GM18870 (cell line): ENCODE data around the gene HMGCS1.
"Not testable (repeated sequence)": the region's sequence is repeated elsewhere in the genome, so short reads cannot be mapped to it uniquely, and the experiment has no call there.

ENCODE experiments used
- ATAC-seq: cut with Tn5 transposase; IDR thresholded peaks from one replicate; pipeline ENCODE4 v1.9.1; 2021; ENCODE audit warnings: moderate library complexity; ENCODE audit not compliant: unreplicated experiment

HMGCS1 gene

DNA sequence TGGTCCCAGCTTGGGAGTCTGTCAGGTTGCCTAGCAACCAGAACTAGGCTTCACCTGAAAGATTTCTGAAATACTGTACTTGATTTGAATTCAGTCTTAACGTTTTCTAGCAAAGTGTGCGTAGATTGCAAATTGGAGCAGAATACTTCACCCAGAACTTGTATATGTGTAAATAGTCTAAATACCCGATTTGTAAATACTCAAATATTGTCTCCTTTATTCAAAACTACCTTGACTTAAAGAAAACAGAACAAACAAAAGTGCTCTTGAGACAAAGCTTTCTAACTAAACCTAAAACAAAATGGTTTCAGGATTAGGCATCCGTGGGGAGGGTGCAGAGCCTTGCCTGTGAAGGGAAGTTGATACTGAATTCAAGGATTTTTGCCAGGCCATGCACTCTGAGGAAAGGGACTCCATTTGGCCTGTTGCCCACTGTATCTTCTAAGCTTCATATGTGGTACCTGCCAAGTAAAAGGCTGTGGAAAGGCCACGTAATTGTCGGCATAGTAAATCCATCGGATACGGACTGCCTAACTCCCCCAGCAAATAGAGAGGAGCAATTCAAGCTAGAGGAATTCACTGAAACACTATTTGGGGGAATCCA is 744 bp upstream of the HMGCS1 start:
- ATAC-seq: no peak

DNA sequence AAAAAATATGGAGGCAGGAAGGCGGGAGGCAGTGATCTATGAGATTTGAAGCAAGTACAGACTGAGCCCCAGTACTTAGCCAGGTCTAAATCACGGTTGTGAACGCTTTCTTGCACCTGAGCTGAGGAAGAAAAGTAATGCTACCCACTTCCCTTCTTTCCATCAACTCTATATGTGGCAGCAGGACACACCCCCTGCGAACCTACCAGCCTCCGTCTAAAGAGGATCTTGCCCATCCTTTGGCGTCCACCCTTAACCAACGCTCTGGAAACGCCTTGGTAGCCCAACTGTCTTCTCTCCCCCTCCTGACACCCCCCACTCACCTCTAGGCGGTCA is 545 bp downstream of the HMGCS1 start:
- ATAC-seq: peak; percentile 2

DNA sequence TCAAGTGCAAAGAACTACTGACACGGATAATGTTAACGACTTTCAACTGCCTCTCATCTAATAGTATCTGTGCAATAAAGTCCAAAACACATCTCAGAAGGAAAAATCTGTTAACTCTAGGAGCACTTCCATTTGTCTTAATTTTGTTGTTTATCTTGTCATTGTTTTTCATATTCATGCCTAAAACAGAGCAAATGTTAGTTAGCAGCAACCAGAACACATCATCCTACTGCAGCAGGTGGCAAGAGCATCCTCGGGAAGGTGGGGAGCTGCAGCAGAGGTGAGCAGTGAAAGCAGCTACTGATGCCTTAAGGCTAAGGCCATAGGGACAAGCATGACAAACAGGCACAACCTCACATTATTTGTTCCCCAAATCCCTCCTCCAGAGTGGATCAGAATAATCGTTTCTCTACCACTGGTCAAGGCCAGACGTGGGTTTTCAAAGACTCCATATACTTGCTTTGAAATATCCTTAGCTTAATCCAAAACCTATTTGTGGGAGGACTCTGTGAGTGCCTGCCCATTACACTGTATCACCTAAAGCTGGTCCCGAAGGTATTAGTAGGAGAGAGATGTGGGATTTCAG is 1.0 kb downstream of the HMGCS1 start:
- no peak for ATAC-seq

DNA sequence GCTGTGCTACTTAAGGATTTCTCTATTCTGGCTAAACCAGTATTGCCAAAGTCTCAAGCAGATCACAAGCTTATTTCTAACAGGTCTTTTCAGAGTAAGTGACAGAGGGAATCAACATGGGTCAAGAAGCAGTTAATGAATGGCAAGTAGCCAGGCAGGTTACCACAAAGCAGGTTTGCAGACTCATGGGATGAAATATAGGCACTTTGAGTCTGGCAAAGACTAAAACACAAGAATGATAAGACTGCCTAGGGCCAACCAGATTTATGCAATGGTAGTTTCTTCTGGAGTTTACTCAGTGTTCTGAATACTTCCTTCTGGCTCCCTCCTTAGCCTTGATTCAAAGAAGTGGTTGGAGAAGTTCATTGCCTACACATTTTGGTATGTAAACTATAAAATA is 3.6 kb downstream of the HMGCS1 start:
- no peak for ATAC-seq

DNA sequence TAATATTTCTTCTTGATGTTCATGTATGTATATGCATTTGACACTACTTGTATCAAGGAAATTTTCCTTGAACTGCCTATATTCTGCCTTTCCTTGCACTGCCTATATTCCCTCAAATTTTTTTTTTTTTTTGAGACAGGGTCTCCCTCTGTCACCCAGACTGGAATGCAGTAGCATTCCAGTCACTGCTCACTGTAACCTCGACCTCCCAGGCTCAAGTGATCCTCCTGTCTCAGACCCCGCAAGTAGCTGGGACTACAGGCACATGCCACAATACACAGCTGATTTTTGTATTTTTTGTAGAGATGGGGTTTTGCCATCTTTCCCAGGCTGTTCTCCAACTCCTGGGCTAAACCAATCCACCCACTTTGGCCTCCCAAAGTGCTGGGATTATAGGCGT is 4.1 kb downstream of the HMGCS1 start:
- ATAC-seq: no peak

DNA sequence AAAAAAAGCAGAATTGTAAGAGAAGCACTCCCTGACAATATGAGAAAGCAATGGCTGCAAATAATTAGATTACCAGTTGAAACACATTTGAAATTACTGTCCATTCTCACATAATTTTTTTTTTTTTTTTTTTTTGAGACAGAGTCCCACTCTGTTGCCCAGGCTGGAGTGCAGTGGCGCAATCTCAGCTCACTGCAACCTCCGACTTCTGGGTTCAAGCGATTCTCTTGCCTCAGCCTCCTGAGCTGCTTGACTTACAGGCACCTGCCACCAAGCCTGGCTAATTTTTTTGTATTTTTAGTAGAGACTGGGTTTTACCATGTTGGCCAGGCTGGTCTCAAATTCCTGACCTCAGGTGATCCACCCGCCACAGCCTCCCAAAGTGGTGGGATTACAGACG is 6.3 kb downstream of the HMGCS1 start:
- not testable (repeated sequence) for ATAC-seq

DNA sequence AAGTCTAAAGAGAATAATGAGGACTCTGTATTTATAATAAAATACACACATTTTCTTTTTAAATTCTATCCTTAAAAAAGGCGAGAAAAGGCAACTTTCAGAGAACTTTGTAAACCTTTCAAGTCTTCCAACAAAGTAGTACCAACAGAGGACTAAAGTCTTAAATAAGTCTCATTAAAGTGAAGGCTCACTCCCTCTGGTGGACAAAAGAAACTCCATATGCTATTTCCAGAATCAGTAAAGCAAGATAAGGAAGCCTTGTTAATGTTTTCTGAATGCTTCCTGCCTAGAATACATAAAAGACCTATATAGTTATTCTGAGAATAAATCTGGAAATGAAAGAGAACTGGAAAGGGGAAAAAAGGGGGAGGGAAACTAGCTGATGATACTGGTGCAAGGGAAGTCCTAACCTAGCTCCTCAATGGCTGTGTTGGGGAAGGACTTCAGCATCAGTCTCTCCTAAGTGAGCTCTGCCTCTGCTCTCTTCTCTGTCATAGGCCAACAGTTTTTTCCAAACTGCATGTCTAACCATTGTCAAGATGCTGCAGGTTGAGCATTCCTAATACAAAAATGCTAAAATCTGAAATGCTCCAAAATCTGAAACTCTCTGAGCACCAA is 7.2 kb downstream of the HMGCS1 start:
- ATAC-seq: peak; percentile 46

DNA sequence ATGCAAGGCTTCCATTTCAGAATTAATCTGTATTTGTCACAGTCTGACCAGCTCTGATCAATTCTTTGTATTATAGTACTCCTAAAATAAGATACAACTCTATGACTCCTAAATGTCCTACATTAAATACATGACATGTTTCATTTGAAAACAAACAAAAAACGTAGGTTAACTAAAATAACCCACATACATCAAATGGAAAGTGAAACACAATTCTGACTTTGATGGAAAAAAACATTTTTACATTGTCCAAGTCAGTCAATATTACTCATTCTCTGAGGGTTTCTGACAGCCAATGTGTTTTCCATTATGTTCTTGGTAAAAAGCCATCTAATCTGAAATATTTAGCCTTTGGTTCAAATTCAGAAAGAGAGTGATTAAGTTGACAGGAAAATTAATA is 8.7 kb downstream of the HMGCS1 start:
- ATAC-seq: peak; percentile 66

DNA sequence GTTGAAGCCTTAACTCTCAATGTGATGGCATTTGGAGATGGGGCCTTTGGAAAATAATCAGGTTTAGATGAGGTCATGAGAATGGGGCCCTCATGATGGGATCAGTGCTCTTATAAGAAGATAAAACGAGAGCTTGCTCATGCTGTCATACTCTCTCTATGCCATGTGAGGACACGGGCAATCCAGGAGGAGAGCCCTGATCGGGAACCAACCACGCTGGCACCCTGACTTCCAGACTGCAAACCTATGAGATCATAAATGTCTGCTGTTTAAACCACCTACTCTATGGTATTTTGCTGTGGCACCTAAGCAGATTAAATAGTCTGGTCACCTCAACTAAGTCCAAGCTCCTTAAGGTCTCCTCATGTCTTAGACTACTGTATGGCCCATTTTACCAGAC is 10.0 kb downstream of the HMGCS1 start:
- no peak for ATAC-seq

DNA sequence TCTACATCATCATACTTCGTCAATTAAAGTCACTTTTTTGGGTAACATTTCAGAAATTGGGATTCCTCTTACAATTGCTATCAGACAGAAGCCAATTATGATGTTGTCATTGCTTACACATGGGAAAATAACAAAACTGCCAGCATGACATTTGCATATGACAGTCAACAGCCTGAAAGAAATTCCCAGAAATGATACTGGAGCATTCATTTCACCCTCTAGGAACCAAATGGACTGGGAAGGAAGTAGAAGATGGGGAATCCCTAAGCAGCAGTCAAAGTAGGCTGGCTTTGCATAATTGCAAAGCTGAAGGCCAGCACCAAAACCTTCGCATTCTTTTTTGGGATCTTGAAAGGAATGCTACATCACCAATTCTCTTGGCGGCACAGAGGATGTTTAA is 10.7 kb downstream of the HMGCS1 start:
- ATAC-seq: no peak

DNA sequence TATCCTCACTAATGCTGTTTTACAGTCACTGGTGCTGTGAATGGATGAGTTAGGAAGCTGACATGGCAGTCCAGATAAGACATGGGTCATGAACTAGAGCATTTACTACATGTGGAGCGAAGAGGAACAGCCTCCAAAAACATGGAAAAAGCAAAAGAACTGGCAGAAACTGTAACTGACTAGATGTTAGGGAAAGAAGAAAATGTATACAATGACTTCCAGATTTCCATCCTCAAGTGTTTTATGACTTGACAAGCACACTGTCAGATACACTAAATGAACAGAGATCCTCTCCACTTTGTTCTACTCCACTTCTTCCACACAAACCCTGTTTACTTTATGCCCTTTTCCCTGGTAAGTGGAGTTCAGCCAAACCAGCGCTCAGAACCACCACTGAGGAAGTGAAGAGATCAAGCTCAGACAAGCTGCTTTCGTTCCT is 11.5 kb downstream of the HMGCS1 start:
- no peak for ATAC-seq

DNA sequence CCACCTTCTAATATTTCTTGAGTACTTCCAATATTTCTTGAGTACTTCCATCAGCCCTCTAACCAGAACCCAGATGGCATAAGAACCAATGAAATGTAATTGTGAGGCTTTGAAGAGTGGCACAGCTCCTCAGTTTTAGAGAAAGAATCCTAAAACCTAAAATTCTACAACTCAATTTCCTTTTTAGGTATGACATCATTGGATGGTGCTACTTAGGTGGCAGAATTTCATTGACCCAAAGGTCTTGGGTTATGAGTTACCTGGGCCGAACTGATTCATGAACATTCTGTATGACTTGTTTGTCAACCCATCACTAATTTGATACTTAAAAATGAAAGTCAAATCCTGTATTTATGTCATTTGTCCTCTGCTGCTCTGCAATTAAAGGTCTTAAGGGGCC is 13.1 kb downstream of the HMGCS1 start:
- ATAC-seq: no peak

DNA sequence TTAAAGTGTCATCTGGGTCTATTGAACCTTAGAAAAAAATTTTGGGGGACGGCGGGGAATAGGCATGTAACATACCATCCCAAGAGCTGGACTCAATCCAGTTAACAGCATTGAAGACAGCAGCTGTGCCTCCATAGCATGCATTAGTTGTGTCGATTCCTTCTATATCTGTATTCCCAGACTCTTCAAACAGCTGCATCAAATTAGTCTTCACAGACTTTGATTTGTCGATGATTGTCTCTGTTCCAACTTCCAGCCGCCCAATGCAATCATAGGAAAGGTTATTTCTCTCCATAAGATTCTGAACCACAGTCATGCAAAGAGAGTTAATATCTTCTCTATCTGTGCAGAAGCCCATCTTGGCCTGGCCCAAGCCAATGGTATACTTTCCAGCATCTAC is 14.8 kb downstream of the HMGCS1 start:
- ATAC-seq: no peak

DNA sequence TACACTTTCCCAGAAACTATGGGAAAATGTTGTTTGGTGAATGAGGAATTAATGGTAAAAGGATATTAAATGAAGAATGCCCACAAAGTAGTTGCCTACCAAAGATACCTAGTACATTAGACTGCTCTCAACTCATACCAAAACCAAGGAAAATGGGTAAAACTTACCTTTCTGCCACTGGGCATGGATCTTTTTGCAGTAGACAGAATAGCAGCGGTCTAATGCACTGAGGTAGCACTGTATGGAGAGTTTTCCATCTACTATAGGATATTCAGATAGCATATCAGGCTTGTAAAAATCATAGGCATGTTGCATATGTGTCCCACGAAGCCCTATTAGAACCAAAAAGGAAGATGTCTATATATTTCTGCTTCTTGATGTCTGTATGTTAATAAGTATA is 16.4 kb downstream of the HMGCS1 start:
- ATAC-seq: no peak

DNA sequence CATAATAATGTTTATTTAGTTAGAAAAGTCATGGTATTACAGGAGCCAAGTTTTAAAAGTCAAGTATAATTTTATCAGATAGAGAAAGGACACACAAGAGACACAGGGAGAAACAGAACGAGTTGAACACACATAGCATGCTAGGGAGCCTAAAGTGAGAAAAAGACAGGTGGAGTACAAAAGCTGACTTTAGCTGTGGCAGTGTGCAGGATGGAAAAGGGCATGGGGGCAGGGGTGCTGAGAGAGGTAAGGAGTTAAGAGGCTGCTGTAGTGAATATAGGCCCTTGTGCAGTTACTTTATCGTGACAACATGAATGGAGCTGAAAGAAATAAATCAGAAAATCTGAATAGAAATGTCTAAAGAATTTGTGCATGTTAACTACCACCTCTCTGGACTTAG is 18.0 kb downstream of the HMGCS1 start:
- no peak for ATAC-seq

DNA sequence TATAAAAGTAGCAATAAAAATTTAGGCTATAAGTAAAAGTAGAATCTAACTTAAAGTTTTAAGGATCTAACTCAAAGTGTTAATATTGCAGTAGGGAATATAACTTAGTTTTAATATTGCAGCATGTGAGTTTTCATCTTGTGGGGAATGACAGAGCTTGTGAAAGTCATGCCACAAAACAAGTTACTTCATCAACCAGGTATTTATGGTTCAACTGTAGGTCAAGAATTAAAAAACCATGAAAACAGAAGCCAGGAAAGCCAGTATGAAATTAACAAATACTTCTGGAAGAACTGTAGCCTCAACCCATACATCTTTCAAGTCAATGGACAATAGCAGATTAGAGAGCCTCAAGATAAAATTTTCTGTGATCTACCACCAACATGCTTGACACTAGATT is 19.0 kb downstream of the HMGCS1 start:
- ATAC-seq: no peak

DNA sequence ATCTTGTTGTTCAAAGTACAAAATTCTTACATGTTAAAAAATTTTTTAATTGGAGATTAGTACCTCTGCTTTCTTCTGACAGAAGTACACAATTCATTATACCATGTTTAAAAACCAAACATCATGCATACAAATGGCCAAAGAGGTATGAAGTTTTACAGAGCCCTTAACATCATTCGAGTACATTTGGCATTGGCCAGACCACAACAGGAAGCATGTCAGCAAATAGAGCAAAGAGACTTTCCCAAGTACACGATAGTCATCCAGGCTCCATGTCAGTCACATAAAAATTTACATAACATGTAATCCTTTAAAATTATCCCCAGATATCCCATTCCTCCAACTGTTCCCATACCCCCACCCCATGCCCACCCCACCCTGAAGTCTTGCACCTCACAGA is 22.5 kb downstream of the HMGCS1 start:
- ATAC-seq: no peak

DNA sequence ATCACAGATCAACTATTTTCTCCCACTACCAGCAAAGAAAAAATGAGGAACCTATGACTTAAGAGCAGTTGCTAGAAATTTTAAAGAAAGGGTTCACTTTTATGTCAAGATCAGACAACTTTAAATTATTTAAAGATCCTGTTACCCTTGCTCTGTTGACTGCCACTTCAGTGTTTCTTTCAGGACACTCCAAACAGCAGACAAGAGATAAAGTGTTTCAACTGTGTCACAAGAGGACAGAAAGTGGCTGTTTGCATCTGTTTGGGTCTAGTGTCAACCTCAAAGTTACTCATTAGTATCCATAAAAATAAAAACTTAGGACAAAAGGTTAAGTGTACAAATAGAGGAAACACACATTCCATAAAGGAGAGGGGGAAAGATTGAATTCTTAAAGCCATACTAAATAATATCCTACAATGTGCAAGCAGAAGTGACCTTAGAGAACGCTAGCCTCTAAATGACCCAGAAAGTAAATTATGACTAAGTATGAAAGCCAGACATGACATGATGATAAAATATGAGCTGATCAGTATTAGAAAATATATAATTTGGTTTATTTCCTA is 24.9 kb downstream of the HMGCS1 start:
- no peak for ATAC-seq

DNA sequence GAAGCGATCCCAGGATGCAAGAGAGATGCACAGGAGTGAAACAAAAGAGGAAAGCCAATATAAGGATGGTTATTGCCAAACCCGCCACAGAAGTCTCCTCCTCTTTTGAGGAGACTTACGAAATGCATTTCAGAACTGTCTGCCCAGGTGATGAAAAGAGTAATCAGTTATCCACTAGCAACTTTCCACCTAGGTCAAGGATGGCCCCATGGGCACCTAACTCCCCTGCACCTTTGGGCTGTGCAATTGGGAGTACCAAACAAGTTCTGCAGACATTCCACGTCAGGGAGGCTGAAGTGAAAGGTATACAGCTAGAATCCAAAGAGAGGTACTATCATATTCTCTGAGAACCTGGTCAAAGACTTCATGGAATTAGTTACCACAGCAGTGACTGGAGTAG is 25.7 kb downstream of the HMGCS1 start:
- no peak for ATAC-seq

DNA sequence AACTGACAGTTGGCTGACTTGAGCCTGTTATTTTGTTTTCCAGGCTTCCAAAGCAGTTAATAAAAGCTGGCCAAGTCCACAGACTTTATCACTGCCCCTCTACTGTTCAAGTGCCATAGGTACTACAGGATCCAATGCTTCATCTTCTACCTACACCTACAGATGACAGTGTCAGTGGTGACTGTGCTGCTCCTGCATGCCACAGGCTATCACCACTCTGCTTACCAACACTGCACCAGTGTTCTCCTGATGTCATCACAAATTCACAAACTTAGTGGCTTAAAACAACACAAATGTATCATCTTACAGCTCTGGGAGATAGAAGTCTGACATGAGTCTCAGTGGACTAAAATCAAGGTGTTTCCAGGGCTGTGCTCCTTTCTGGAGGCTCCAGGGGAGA is 26.6 kb downstream of the HMGCS1 start:
- ATAC-seq: no peak

DNA sequence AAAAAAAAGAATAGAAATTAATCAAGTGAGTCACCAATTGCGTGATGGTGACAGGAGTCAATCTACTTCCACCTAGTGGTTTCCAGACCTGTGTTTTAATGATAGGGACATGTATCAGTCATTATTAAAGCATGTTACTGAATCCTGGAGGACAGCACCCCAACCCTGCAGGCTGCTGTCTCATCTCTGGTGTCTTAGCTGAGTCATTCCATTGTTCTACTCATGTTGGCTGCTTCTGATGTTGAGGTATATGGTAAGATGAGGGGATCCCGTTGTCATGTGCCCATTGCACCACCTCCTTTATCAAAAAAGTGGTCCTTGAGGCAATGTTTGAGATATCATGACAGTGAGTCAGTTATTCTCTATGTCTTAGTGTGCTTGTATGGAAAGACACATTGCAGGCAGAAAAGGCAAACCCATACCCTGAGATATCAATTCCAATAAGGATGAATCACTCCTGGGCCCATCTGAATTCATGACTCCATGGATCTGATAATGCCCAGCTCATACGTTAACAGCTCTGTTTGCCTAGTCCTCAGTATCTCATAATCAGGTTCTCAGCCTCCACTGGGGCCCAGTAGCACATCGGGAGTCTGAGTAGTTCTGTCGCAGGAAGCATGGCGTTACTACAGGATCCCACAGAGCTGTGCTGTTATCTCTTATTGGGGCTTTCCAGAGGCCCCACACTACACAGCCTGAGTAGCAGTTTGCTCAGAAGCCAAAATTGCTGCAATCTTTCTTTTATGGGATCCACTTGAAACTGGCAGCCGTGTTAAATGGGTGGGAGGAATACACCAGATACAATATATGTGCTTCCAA is 31.2 kb downstream of the HMGCS1 start:
- ATAC-seq: no peak
